GM04503 (cell line): ENCODE results near the gene DLX3.
A peak's percentile ranks its signal among the peaks of the same experiment; 100 is the strongest.

Experiments
- DNase-seq: peaks from one replicate; pipeline ENCODE4 v3.0.0-alpha.2; 2012; ENCODE audit warnings: low read depth

DLX3 gene

DNA sequence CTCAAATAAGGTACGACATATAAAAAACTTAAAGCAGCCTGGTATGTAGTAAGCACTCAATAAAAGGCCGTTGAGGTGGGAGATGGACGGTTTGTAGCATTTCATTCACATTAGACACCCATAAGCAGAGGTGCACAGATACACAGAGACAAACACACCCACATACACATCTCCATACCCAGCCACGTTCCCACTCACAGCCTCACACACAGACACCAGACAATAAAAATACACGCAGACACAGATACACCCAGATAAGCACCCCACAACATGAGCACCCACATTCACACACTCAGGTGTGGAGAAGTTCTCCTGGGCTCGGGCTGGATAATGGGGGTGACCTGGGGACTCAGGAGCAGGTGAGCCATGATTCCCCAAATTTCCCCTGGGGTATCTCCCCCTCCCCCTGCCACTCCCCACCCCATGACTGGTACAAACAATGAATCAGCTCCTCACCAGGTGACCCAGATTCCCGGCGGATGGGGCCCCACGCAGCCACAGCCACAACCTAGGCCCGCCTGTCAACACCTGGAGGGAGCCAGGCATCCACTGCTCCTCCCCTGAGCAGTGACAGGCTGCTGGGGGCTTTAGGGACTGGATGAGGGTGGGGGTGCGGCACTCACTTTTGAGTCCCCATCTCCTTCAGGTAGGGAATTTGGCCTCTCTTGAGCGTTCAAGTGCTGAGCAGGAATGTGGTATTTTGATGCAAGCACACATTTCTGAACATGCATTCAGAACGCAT is 2.7 kb downstream of the DLX3 start:
- DNase-seq: no peak

DNA sequence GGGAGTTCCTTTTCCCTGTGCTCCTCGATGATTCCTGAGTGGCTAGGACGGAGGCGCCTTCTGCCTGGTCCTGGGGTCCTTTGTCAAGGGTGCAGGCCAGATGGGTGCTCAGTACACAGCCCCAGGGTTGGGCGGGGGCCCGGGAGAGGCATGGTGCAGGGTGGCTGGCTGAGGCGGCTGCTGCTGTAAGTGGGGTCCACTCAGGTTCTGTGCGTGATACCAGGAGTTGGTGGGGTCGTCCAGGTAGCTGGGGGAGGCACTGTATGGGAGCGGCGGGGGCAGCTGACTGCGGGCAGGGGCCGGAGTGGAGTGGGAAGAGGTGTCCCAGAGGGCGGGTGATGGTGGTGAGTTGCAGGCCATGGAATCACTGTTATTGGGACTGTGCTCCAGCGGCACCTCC is 3.6 kb downstream of the DLX3 start:
- DNase-seq: no peak

DNA sequence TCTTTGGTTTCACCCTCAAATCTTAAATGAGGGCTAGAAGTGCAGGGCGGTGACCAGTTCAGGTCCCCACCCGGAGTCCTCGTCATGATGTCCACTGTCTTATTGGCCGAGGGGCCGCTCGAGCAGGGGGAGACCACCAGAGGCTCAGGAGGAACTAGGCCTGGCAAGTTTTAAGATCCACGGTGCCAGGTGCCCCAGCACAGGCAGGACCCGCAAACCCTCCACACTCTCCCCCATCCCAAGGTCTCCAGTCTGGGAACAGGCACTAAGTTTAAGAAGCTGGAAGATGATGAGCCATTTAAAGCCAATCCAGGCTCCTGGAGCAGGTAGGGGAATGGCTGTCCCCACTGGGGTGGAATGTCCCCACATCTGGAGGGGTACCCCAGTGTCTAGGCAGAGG is 4.1 kb downstream of the DLX3 start:
- DNase-seq: no peak

DNA sequence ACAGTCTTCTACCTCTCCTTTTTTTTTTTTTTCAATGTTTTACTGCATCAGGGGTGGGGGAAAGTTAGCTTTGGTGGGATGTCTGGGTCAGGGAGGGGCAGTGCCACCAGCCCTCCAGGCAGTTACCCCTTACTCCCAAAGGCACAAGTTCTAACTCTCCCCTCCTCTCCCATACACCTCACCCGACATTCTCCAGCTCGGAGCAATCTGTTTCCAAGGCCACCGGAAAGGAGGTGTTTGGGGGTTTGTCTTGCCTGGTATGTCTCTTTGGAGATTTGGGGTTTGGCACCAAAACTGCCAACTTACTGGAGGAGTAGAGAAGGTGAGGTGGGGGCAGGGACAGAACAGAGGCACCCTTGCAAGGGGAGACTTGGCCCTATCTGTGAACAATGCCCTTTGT is 4.7 kb downstream of the DLX3 start:
- DNase-seq: no peak

DNA sequence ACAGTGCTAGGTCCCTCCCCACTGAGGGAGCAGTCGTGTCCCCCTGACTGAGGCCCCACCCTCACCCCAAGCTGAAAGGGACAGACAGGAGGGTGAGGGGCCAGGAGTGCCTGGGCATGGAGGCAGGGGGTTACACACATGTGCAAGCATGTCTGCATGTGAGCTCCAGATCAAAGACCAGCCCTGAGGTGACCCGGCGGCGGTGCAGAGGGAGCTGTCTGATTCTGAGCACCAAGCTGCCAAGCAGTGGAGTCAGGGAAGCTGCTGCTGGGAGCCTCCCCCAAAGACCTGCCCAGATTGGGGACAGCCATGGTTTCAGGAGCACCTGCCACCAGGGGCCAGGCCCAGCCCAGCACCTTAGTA is 5.5 kb downstream of the DLX3 start:
- DNase-seq: no peak

DNA sequence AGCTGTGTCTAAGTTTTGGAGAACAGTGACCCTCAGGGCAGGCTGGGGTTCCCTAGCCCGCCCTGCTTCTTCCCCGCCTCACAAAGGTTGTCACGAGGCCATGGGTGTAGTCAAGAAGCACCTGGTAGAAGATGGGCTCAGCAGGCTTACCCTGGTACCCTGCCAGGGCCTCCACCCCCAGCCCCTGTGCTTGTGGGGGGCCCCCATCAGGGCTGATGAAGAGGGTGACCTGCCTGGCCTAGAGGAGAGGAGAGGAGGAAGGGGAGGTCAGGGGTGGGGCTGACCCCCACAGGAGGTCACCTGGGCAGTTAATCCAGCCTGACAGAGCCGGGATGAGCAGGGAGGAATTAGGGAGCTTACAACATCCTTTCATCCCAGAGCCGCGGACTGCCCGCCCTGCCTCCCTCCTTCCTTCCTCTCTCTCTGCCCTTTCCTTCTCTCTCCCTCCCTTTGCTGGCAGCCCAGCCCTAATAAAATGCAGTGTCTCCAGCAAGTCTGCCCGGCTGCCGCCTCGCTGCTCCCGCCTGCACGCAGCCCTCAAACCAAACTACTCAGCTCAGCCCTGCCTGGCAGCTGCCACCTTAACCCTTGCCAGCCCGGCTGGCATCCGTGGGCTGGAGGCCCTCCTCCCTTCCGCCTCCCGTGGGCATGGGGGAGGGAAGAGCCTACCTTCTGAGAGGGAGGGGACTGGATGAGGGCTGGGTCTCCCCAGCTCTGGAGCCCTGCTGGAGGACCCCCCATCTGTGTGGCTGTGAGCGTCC is 7.2 kb downstream of the DLX3 start:
- peak; percentile 29 for DNase-seq

DNA sequence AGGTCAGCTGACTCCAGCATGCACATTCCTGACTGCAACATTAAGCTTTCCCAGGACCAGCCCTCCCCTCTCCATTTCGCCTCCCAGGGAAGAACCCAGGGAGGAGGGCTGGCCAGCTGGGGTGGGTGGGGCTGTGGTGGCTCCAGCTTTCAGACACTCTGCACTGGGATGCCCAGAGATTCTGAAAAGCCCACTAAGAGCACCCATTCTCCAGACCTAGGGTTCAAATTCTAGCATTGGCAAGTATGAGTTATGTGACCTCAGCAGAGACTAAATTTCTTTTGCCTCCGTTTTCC is 7.8 kb downstream of the DLX3 start:
- no peak for DNase-seq

DNA sequence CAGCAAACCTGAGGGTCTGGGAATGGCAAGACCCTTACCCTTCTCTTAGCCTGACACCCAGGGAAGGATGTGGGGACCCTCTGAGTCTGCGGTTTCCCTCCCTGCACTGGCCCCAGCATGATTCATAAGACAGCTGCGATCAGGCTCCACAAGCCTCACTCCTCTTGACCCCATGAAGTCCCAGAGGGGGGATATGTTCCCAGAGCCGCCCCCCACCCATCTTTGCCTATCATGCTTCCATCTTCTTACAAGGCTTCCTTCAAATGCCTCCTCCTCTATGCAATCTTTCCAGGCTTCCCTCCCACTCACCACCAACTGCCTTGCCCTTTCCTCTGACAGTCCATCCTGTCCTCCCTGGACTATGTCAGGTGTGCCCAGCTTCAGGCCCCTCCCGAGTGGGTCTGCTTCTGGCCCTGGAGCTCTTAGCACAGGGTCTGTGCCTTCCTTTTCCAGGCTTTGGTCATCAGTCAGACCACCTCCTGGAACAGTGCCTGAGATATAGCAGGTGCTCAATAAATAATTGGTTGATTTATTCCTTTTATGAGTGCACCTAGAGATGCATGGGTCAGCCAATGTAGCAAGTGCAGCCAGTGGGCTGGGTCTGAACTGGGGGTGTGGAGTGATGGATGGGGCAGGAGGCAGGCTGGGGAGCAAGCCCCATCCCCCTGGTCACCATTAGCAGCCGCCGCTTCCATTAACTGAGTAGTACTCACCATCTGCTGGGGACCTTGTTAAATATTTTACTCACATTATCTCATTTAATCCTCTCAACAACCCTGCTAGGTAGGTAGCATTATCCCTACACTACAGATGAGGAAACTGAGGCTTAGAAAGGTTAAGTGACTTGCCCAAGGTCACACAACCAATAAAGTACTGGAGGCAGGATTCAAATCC is 8.4 kb downstream of the DLX3 start:
- DNase-seq: no peak

DNA sequence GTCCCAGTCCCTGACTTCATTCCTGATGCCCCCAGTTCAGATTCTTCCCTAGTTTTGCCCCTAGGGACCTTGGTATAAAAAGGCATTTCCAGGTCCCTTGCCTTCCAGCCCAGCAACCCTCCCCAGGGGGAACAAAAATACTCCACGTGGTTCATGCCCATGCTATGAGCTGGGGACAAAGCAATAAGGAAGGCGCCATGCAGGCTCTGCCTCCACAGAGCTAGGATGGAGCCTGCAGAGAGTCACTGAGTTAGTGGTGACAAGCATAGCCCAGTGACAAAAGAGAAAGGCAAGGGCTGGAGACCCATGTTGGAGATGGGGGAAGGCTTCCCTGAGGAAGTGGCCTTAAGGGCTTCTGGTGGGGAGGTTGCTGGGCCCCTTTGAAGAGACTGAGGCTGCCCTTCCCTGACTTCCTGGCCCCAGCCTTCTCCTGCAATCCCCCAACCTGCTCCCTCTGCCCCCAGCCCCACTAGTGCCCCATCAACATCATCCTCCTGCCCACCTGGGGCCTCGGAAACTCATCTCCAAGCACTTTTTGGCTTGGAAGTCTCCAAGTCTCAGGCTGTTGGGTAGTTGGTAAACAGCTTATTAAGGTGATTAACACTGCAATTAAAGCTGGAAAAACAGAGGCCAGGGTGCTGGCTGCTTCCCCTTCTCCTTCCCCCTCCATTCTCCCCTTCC is 9.6 kb downstream of the DLX3 start:
- no peak for DNase-seq

DNA sequence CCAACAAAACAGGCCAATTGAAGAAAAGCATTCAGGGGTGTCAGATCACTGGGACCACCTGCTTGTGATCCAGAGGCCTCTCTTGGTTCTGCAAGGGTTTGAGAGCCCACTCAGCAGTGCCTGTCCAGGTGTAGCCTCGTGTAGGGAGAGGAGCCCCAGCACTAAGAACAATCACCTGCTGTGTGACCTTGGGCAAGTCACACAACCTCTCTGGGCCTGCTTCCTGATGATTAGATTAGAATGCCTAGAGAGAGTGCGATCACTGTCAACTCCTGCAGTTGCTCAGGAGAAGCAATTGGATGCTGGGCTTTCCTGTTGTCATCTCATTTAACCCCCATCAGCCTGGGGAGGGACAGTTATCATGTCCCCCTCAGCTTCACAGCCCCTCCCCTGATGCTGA is 10.2 kb downstream of the DLX3 start:
- no peak for DNase-seq

DNA sequence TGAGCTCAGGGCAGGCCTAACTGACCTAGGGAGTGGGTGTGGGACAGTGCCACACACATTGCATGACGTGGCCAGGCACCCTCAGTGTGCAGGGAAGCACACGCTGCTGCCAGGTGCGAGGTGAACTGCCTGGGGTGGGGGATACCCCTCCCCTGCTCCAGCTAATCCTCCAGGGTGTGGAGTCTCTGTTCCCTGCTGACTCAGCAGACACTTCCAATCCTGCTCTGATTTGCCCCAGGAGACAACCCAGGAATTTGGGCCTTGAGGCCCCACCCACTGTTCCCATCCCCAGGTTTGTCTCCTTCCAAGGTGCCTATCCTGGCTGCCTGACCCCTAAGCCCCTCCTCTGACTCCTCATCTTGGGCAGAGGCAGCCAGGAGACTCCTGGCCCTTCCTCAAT is 10.7 kb downstream of the DLX3 start:
- DNase-seq: no peak

DNA sequence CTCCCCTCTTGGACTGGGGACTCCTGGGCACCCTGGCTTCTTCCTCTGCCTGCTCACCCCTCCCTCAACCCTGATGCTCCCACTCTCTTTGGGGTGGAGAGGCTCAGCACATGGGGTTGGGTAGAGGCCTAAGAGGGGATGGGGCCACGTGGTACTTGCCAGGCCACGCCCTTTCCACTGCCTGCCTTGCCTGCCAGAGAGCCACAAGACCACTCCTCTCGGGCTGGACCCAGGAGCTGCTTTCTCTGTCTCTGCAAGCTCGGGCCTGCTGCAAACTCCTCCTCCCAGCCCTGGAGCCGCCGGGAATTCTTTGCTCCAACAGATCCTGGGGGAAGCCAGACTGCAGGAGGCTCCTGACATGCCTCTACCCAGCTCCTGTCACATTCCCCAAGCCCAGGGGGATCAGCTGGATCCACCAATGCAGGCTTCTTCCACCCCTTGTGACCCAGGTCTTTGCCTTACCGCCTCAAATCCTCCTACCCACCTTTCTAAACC is 14.3 kb downstream of the DLX3 start:
- no peak for DNase-seq

DNA sequence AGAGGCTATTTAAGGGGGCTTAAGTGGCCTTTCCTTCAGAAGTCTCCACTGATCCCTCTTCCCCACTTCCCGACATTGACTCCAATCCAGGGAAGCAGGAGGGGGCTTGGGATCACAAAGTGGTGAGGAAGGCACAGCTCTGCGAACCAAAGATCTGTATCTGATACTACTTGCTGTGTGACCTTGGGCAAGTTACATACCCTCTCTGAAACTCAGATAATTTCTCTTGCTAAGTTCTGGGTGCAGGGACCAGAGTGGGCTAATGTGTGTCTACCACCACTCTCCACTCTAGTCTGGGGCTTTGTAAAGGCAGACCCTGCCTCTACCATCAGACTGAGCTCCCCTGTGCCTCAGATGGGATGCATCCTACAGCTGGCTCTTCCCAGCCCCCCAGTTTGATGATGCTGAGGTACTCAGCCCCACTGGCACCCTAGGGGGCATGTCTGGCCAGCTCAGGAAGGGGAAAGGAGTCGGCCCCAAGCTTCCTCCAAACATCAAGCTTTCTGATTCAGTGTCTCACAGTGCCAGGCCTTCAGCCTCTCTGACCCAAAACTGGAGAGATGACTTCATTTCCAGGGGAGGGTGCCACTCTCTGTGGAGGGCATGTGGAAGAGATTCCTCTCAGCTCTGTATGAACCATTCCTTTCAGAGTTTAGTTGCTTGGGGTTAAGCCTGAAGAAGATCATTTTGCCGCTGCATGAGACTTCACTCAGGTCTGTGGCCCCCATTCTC is 15.1 kb downstream of the DLX3 start:
- no peak for DNase-seq

DNA sequence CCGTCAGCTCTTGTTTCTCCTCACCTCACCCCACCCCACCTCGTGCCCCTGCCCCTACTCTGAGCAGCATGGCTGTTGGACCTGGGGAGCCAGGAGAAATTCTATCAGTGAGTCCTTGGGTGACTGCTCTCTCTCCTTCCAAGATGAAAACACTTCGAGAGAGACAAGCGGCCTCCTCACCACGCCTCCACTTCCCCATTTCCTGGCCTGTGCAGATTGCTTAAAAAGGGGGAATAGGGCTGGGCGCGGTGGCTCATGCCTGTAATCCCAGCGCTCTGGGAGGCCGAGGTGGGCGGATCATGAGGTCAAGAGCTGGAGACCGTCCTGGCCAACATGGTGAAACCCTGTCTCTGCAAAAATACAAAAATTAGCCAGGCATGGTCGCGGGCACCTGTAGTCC is 16.5 kb downstream of the DLX3 start:
- no peak for DNase-seq

DNA sequence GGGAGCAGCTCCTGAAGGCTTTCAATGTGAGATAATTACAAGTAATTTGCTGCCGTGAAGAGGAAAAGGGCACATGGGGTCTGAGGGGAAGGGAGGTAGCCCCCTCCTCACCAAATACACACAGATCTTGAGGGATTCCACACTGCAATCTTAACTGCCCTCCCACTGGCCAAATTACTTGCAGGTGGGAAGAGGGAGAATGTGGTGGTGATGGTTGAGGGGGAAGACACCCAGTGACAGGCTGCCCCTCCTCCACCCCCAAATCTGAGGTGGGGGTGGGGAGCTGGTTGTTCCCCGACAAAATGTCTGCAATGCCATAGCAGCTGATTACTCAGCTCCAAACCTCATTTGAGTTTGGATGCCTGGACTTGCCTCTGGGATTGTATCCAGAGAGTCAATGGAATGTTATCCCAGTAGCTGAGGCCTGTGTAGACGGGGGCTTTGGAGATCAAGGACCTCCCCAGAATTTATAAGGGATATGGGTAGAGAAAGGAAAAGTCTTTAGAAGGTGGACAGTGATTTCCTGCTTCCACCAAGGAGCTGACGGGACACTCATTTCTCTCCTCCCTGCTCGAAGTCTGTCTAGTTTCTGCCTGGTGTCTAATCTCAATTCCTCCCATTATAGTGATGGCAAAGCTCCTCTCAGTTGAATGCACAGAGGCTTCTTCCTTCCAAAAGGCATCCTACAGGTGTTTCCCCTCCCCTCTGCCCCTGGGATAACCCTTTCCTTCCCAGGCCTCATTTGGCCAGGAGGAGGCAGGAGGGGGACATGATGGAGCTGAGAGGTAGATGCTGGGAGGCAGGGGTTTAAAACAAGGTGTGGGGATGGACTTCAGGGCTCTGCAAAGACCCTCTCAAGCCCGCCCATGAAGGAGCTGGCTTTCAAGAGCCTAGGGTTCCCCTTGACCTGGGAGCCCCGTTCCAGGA is 17.3 kb downstream of the DLX3 start:
- no peak for DNase-seq

DNA sequence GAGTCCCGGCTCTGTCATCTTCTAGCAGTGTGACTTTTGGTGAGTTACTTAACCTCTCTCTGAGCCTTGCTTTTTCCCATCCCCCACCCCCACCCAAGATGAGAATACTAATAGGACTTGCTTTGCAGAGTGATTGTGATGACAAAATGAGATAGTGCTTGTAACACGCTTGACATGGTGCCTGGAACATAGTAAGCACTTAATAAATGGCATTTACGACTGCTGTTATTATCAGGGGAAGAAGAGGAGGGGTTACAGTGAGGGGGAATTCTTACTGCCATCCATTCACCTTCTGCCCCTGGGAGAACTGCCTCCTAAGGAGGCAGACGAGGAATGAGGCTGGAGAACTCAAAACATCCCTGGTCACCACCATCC is 18.2 kb downstream of the DLX3 start:
- DNase-seq: no peak

DNA sequence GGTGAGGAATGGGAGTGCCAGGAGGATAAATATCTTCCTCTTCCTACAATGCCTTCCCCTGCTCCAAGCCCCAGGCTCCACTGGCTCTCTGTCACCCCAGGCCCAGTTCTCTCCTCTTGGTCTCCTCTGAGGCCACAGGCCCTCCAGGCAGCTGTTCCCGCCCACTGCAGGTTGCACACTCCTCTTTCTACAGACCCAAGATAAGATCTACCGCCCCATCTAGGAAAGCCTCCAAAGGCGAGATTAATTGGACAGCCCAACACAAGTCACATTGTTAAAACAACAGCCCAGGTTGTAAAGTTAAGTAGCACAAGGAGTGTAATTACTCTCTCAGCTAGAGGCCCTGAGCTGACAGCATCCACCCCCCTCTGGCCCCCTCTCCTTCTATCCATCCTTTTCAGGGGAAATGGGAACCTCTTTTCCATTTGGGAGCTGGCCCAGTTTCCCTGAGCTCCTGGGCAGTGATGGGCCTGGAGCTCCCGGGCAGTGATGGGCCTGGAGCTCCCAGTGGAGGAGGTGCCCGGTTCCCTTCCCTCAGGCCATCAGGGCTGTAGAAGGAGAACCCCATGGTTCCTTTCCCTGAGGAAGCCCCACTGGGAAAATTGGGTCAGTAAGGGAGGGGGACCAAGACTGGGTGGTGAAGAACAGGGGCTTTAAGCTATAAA is 18.7 kb downstream of the DLX3 start:
- DNase-seq: no peak

DNA sequence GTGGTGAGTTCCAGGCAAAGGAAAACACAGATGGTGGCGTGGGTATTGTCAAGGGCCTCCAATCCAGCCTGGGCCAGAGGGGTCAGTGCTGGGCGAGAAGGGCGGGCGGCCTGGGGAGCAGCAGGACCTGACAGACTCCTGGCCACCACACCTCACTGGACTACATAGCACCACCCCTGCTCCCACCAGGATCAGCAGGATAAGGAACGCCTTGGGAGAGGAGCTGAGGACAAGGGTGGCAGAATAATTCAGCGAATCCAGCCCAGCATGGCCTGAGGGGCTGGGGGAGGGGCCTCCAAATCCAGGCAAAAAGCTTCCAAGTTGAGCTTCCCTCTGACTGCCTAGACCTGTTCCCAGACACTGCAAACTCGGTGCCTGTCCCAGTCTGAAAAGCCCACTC is 19.5 kb downstream of the DLX3 start:
- DNase-seq: no peak

DNA sequence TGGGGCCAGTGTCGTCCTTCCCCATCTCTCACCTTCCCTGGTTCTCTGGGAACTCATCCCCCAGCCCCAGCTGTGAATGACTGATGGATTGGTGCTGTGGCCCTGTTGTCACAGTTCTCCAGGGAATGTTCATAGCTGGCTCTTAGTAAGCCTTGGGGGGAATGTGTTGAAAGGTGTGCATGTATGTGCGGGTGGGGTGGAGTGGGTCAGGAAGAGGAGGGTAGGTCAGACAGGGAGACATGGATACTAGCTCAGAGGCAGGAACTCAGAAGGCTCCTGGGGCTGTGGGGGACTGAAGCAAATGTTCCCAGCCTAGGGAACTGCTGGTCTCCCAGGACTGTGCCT is 21.8 kb downstream of the DLX3 start:
- DNase-seq: no peak
